Activated CD4-positive, alpha-beta T cell treated with anti-CD3 and anti-CD28 coated beads, Interleukin-2, amount 10 ng/mL, durations not matched to agents 7 days and 5 days (primary cell): ENCODE data around the gene MGAT4D. TPM values are rescaled to one million over a fixed set of nuclear protein-coding genes. Genes with fewer than 3 reads are reported as not detected.
"Not testable (repeated sequence)": the region's sequence is repeated elsewhere in the genome, so short reads cannot be mapped to it uniquely, and the experiment has no call there.

Experiments used
- CTCF ChIA-PET: fragments of 350-600 bp; sonication (Branson Sonifier 250); formaldehyde crosslinking; loops from one replicate; lab custom pipeline; 2021; ENCODE audit warnings: antibody characterized with exemption; lab: Charles Lee
- POLR2A ChIA-PET: fragments of 350-600 bp; sonication (Branson Sonifier 250); formaldehyde crosslinking; loops from one replicate; lab custom pipeline; 2021; ENCODE audit warnings: antibody characterized with exemption; lab: Charles Lee
- DNase-seq: peaks from one replicate; pipeline ENCODE4 v3.0.0-alpha.2; 2020
- H3K27ac Mint-ChIP-seq: one replicate; pipeline ENCODE4 v1.8.0; 2021; ENCODE audit warnings: mild to moderate bottlenecking, moderate library complexity, mixed read lengths
- H3K27me3 Mint-ChIP-seq: one replicate; pipeline ENCODE4 v1.8.0; 2021; ENCODE audit warnings: mixed read lengths
- H3K36me3 Mint-ChIP-seq: one replicate; pipeline ENCODE4 v1.8.0; 2021; ENCODE audit warnings: low read depth, mixed read lengths
- H3K4me1 Mint-ChIP-seq: one replicate; pipeline ENCODE4 v1.8.0; 2021; ENCODE audit warnings: mixed read lengths
- H3K4me3 Mint-ChIP-seq: one replicate; pipeline ENCODE4 v1.8.0; 2021; ENCODE audit warnings: mild to moderate bottlenecking, moderate library complexity, mixed read lengths
- H3K9me3 Mint-ChIP-seq: one replicate; pipeline ENCODE4 v1.8.0; 2021; ENCODE audit warnings: mixed read lengths
- total RNA-seq, 2 experiments: library from RNA; stranded (reverse); gene quantifications; one replicate each; pipeline ENCODE4 v1.2.3, GENCODE V29; 2021

Gene MGAT4D
- total RNA-seq: not detected

GRCh38 chr4:140497747-140498636 lies at the start of gene MGAT4D:
Gene MGAT4D, minus strand, starts transcription at chr4:140498293. Its CDS starts 71 bp downstream, at chr4:140498222.
- DNase-seq: no peak
- H3K27me3 Mint-ChIP-seq: peaks cover 65% of the 10 kb centered on the region
- peak within 1 kb of the TSS; percentile 9 for H3K4me3 Mint-ChIP-seq
- H3K4me1 Mint-ChIP-seq: peaks cover 5% of the 10 kb centered on the region
- no peaks in the 10 kb centered on the region for H3K36me3 Mint-ChIP-seq
- H3K9me3 Mint-ChIP-seq: no peaks in the 10 kb centered on the region
- no peak within 1 kb of the TSS for H3K27ac Mint-ChIP-seq
- CTCF ChIA-PET: no interaction called here
- POLR2A ChIA-PET: interaction anchor here (1.0 kb wide), 1 partner anchor 26 kb away, joined by 5 read pairs; the partner anchor contains the start of gene ELMOD2

- Mint-ChIP-seq H3K9me3 (no peaks in the 10 kb centered on the region), H3K4me3 (no peak overlapping the region), H3K27me3 (no peaks in the 10 kb centered on the region), H3K27ac (no peak overlapping the region), H3K36me3 (peaks cover 7% of the 10 kb centered on the region), H3K4me1 (peaks cover 4% of the 10 kb centered on the region)
- ChIA-PET POLR2A (no interaction called here), CTCF (interaction anchor here (1.2 kb wide), 1 partner anchor 9 kb away, joined by 3 read pairs; no protein-coding TSS in a partner anchor)
- no peak for DNase-seq
Measured at GRCh38 chr4:140533951-140534480, 35.9 kb upstream of the MGAT4D start.

- Mint-ChIP-seq H3K4me3 (no peak overlapping the region), H3K4me1 (peaks cover 12% of the 10 kb centered on the region), H3K27ac (no peak overlapping the region), H3K36me3 (peaks cover 21% of the 10 kb centered on the region), H3K9me3 (no peaks in the 10 kb centered on the region), H3K27me3 (no peaks in the 10 kb centered on the region)
- no peak for DNase-seq
- POLR2A ChIA-PET: no interaction called here
- CTCF ChIA-PET: no interaction called here
Measured at GRCh38 chr4:140529434-140529833, 31.3 kb upstream of the MGAT4D start.

- Mint-ChIP-seq H3K4me3 (peak within 1 kb of the TSS; percentile 87), H3K9me3 (no peaks in the 10 kb centered on the region), H3K27ac (peak within 1 kb of the TSS; percentile 83), H3K4me1 (peaks cover 23% of the 10 kb centered on the region), H3K27me3 (peaks cover 2% of the 10 kb centered on the region), H3K36me3 (peaks cover 15% of the 10 kb centered on the region)
- ChIA-PET POLR2A (interaction anchor here (0.8 kb wide), 1 partner anchor 26 kb away, joined by 5 read pairs; the partner anchor contains the start of gene MGAT4D), CTCF (interaction anchor here (0.6 to 1.4 kb wide), 11 partner anchors 13 to 1168 kb away, joined by 3 to 10 read pairs (median 3); partner anchors contain the start of gene SCOC)
- DNase-seq: peak; percentile 98
Measured at GRCh38 chr4:140523857-140524742, 26.0 kb upstream of the MGAT4D start, which contains the start of gene ELMOD2. Gene ELMOD2, plus strand, starts transcription at chr4:140524168. Its CDS starts 1,261 bp downstream, at chr4:140525429.

GRCh38 chr4:140523370-140523856 lies 25.3 kb upstream of the MGAT4D start:
- H3K4me3 Mint-ChIP-seq: peak overlapping the region; percentile 87
- POLR2A ChIA-PET: interaction anchor here (0.8 kb wide), 1 partner anchor 25 kb away, joined by 5 read pairs; the partner anchor contains the start of gene MGAT4D
- peaks cover 23% of the 10 kb centered on the region for H3K4me1 Mint-ChIP-seq
- peaks cover 13% of the 10 kb centered on the region for H3K36me3 Mint-ChIP-seq
- DNase-seq: no peak
- H3K27ac Mint-ChIP-seq: no peak overlapping the region
- CTCF ChIA-PET: interaction anchor here (0.9 to 1.4 kb wide), 5 partner anchors 17 to 150 kb away, joined by 3 to 10 read pairs (median 3); partner anchors contain the start of gene SCOC
- H3K9me3 Mint-ChIP-seq: no peaks in the 10 kb centered on the region
- peaks cover 2% of the 10 kb centered on the region for H3K27me3 Mint-ChIP-seq

GRCh38 chr4:140515423-140515822 lies 17.3 kb upstream of the MGAT4D start:
- H3K4me3 Mint-ChIP-seq: no peak overlapping the region
- H3K4me1 Mint-ChIP-seq: no peaks in the 10 kb centered on the region
- no peak overlapping the region for H3K27ac Mint-ChIP-seq
- peaks cover 24% of the 10 kb centered on the region for H3K27me3 Mint-ChIP-seq
- H3K36me3 Mint-ChIP-seq: no peaks in the 10 kb centered on the region
- ChIA-PET CTCF (no interaction called here), POLR2A (no interaction called here)
- no peak for DNase-seq
- no peaks in the 10 kb centered on the region for H3K9me3 Mint-ChIP-seq

- H3K4me1 Mint-ChIP-seq, CTCF ChIA-PET, DNase-seq, H3K9me3 Mint-ChIP-seq, H3K4me3 Mint-ChIP-seq, H3K27ac Mint-ChIP-seq, POLR2A ChIA-PET, H3K36me3 Mint-ChIP-seq: not testable (repeated sequence)
- H3K27me3 Mint-ChIP-seq: peaks cover 35% of the 10 kb centered on the region
Measured at GRCh38 chr4:140513765-140514164, 15.7 kb upstream of the MGAT4D start.

GRCh38 chr4:140504261-140504660 lies 6.2 kb upstream of the MGAT4D start:
- ChIA-PET CTCF (no interaction called here), POLR2A (no interaction called here)
- Mint-ChIP-seq H3K36me3 (no peaks in the 10 kb centered on the region), H3K27me3 (peaks cover 38% of the 10 kb centered on the region), H3K4me3 (no peak overlapping the region), H3K4me1 (no peaks in the 10 kb centered on the region), H3K9me3 (no peaks in the 10 kb centered on the region), H3K27ac (no peak overlapping the region)
- DNase-seq: no peak

GRCh38 chr4:140499391-140499790 lies 1.3 kb upstream of the MGAT4D start:
- H3K4me3 Mint-ChIP-seq: no peak overlapping the region
- H3K27ac Mint-ChIP-seq: no peak overlapping the region
- POLR2A ChIA-PET: no interaction called here
- no peaks in the 10 kb centered on the region for H3K9me3 Mint-ChIP-seq
- H3K27me3 Mint-ChIP-seq: peaks cover 65% of the 10 kb centered on the region
- H3K36me3 Mint-ChIP-seq: no peaks in the 10 kb centered on the region
- CTCF ChIA-PET: interaction anchor here (1.2 kb wide), 1 partner anchor 25 kb away, joined by 4 read pairs; the partner anchor contains the start of gene ELMOD2
- DNase-seq: no peak
- H3K4me1 Mint-ChIP-seq: peaks cover 5% of the 10 kb centered on the region

- peak overlapping the region; percentile 9 for H3K4me3 Mint-ChIP-seq
- CTCF ChIA-PET: no interaction called here
- POLR2A ChIA-PET: no interaction called here
- H3K27ac Mint-ChIP-seq: no peak overlapping the region
- peaks cover 61% of the 10 kb centered on the region for H3K27me3 Mint-ChIP-seq
- H3K4me1 Mint-ChIP-seq: peaks cover 5% of the 10 kb centered on the region
- H3K9me3 Mint-ChIP-seq: no peaks in the 10 kb centered on the region
- H3K36me3 Mint-ChIP-seq: no peaks in the 10 kb centered on the region
- DNase-seq: no peak
Measured at GRCh38 chr4:140497405-140497746, 717 bp downstream of the MGAT4D start.

- Mint-ChIP-seq H3K27ac (no peak overlapping the region), H3K9me3 (peaks cover 3% of the 10 kb centered on the region), H3K4me1 (no peaks in the 10 kb centered on the region), H3K27me3 (peaks cover 14% of the 10 kb centered on the region), H3K36me3 (no peaks in the 10 kb centered on the region), H3K4me3 (no peak overlapping the region)
- no peak for DNase-seq
- ChIA-PET CTCF (no interaction called here), POLR2A (no interaction called here)
Measured at GRCh38 chr4:140485939-140486338, 12.2 kb downstream of the MGAT4D start.

GRCh38 chr4:140483445-140483844 lies 14.6 kb downstream of the MGAT4D start:
- DNase-seq: no peak
- ChIA-PET POLR2A (no interaction called here), CTCF (no interaction called here)
- Mint-ChIP-seq H3K36me3 (no peaks in the 10 kb centered on the region), H3K27ac (no peak overlapping the region), H3K27me3 (peaks cover 11% of the 10 kb centered on the region), H3K9me3 (peaks cover 3% of the 10 kb centered on the region), H3K4me1 (no peaks in the 10 kb centered on the region), H3K4me3 (no peak overlapping the region)
